NB4 (cell line): Measurements from ENCODE around the gene KLHL13.
A peak's percentile ranks its signal among the peaks of the same experiment; 100 is the strongest.

Experiments
- DNase-seq: peaks from one replicate; pipeline ENCODE4 v3.0.0; 2010; ENCODE audit warnings: low read depth
- H3K4me3 ChIP-seq: one replicate; pipeline ENCODE4 v1.5.1; 2011; ENCODE audit warnings: mild to moderate bottlenecking, low read depth, low read length, moderate library complexity
- MYC ChIP-seq: IDR thresholded peaks from 2 replicates; pipeline ENCODE4 v1.6.1; 2011; ENCODE audit warnings: low read depth, low read length
- POLR2A ChIP-seq: IDR thresholded peaks from 2 replicates; pipeline ENCODE4 v1.6.1; 2011; ENCODE audit warnings: mild to moderate bottlenecking; ENCODE audit not compliant: insufficient read length; ENCODE audit errors: extremely low read depth
- TF ChIP-seq, protein P1 (sequence below): IDR thresholded peaks from one replicate; pipeline ENCODE4 v1.5.1; 2012; ENCODE audit warnings: low read depth, low read length
- TF ChIP-seq, protein P2 (sequence below): IDR thresholded peaks from 2 replicates; pipeline ENCODE4 v1.6.1; 2011; ENCODE audit warnings: low read depth, low read length

KLHL13 gene, protein sequence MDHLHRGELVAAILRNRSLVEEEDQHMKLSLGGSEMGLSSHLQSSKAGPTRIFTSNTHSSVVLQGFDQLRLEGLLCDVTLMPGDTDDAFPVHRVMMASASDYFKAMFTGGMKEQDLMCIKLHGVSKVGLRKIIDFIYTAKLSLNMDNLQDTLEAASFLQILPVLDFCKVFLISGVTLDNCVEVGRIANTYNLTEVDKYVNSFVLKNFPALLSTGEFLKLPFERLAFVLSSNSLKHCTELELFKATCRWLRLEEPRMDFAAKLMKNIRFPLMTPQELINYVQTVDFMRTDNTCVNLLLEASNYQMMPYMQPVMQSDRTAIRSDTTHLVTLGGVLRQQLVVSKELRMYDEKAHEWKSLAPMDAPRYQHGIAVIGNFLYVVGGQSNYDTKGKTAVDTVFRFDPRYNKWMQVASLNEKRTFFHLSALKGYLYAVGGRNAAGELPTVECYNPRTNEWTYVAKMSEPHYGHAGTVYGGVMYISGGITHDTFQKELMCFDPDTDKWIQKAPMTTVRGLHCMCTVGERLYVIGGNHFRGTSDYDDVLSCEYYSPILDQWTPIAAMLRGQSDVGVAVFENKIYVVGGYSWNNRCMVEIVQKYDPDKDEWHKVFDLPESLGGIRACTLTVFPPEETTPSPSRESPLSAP

DNA sequence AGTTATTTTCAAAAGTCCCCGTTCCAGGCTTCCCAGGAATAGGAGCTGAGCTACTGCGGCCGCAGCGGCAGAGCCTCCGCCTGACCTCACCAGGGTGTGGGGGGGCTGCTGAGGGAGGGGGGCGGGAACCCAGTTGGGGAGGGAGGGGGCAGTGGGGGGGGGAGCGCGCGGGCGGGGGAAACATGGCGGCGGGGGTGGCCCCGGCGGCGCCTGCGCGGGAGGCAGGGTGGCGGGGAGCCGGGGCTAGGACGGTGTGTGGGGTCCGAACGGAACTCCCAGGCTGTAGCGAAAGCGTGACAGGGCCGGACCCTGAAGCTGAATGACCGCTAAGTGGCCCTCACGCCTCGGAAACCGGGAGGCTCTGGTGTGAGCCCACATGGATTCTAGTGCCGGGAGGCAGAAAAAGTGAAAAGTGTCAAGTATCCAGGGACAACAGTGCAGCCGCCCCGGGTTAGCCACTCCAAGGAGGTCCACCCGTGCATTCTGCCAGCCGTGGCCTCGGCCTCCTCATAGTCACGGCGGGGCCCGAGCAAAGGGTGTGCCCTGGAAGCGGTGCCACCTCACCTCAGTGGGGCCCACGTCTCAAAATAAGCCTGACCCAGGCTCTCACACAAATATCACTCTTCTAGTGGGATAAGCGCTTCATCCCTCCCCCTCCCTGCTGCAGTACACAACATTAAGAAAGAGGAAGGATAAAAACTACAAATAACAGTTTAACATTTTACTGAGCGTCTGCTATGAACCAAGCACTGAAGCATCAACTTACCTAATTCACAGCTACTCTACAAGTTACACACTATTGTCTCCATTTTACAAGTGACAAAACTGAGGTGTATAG lies at the start of gene KLHL13:
KLHL13 (minus strand) TSS at position 98 of the 838 bp plus-strand sequence. CDS start 88,337 bp downstream, outside the sequence.
- H3K4me3 ChIP-seq: peak within 1 kb of the TSS; percentile 61
- peak; percentile 54 for DNase-seq
- TF ChIP-seq, protein P1, sequence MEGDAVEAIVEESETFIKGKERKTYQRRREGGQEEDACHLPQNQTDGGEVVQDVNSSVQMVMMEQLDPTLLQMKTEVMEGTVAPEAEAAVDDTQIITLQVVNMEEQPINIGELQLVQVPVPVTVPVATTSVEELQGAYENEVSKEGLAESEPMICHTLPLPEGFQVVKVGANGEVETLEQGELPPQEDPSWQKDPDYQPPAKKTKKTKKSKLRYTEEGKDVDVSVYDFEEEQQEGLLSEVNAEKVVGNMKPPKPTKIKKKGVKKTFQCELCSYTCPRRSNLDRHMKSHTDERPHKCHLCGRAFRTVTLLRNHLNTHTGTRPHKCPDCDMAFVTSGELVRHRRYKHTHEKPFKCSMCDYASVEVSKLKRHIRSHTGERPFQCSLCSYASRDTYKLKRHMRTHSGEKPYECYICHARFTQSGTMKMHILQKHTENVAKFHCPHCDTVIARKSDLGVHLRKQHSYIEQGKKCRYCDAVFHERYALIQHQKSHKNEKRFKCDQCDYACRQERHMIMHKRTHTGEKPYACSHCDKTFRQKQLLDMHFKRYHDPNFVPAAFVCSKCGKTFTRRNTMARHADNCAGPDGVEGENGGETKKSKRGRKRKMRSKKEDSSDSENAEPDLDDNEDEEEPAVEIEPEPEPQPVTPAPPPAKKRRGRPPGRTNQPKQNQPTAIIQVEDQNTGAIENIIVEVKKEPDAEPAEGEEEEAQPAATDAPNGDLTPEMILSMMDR: no peak
- TF ChIP-seq MYC: no peak
- no peak for TF ChIP-seq POLR2A
- TF ChIP-seq, protein P2, sequence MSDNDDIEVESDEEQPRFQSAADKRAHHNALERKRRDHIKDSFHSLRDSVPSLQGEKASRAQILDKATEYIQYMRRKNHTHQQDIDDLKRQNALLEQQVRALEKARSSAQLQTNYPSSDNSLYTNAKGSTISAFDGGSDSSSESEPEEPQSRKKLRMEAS: peak; percentile 20; the same call in 1 of the 2 replicates

DNA sequence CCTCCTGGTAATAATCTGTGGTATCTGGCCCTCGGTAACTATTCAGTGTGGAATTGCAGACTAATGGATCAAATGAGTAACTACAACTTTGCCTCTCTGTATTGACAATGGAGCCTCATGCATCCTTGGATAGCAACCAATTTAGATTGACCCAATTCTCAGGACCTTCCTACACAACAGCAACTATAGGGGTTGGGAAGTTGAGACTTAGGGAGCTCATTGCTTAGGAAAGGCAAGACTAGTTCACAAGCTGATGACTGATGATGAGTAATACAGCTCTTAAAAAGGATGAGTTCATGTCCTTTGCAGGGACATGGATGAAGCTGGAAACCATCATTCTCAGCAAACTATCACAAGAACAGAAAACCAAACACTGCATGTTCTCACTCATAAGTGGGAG lies 47.5 kb upstream of the KLHL13 start:
- TF ChIP-seq, protein P1: no peak
- TF ChIP-seq MYC: no peak
- TF ChIP-seq POLR2A: no peak
- TF ChIP-seq, protein P2: no peak
- no peak for DNase-seq
- H3K4me3 ChIP-seq: no peak overlapping the region

DNA sequence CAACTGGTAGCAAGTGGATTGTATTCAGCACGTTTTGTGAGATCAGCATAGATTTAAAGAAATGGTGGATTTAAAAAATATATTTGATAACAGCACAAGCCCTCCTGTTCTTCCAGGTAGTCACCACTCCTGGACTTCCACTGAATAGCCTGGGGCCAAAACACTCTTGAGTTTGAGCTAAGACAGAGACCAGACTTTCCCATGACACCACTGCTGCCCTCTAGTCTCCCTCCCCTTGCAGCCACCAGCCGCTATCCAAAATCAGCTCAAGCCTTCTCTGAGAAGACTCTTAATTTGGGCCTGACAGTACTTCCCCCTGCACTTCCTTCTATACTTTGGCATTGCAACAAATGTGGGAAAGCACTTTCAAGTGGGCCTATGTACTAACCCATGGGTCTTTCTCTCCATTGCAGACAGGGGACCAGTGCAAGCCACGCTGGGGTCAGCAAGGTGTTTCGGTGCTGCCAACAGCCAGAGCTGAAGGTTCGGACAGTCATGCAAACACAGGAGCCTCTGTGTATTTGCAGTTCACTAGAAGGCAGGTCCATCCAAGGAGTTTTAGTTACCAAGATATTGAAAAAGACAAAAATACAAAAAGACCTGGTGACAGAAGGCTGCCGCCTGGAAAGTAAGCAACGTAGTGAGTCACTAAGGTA lies 40.5 kb upstream of the KLHL13 start:
- H3K4me3 ChIP-seq: no peak overlapping the region
- TF ChIP-seq, protein P1: no peak
- TF ChIP-seq, protein P2: no peak
- no peak for TF ChIP-seq POLR2A
- no peak for TF ChIP-seq MYC
- peak; percentile 0 for DNase-seq

DNA sequence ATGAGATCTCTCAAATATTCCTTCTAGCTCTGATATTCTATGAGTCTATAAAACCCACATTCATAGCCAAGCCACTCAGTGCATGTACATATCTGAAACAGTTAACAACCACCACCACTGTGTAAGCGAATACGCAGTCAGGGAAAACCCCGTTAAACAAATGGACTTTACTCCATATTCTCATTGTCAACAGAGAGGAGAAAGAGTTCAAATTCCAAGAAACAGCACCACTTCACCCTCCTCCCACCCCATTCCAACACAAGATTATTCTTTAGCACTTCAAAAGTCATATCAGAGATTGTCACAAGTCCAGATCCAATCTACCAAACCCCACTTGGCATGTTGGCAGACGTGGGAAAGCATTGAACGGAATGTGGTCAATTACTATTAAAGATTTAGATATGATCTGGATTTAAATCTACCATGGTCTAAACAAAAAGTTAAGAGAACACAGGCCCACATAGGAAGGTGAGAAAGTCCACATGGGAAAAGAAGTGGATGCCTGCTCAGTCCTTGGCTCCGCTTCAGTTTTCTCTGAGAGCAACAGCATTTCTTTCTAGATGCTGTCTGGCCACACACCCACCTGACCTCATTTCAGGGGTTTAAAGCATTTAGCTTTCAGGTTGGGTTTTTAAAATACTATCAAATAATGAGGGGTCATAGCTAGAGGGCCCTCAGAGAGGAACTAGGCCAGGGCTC lies 39.8 kb upstream of the KLHL13 start:
- no peak overlapping the region for H3K4me3 ChIP-seq
- TF ChIP-seq POLR2A: no peak
- TF ChIP-seq, protein P2: no peak
- TF ChIP-seq, protein P1: no peak
- no peak for DNase-seq

DNA sequence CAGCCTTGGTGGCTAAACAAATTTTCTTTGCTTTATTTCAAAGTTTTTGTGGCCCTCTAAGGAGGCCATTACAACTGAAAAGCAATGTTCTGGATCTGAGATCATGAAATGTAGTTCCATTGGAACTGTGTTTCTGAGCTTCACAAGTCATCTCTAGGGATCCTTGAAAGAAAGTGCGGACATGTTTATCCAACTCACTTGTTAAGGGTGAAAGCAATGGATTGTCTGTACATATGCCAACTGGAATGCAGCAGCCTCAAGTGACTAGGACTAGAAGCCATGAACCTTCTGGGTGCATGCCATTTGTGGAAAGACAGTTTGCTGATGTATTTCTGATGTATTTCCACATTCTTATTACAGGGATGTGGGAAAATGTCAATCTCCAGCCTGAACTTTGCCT lies 36.7 kb upstream of the KLHL13 start:
- no peak overlapping the region for H3K4me3 ChIP-seq
- TF ChIP-seq, protein P2: no peak
- TF ChIP-seq, protein P1: no peak
- TF ChIP-seq POLR2A: no peak
- TF ChIP-seq MYC: no peak
- DNase-seq: no peak
